Osteoblast (primary cell): ENCODE measurements around the gene ASMT. TPM values are rescaled to one million over a fixed set of nuclear protein-coding genes. Genes with fewer than 3 reads are reported as not detected.

Source experiments
- DNase-seq: peaks from one replicate; pipeline ENCODE4 v3.0.0; 2011; ENCODE audit warnings: low spot score, mixed read lengths; ENCODE audit not compliant: insufficient read length; ENCODE audit errors: missing footprints
- H2AFZ ChIP-seq: 2 replicates; pipeline ENCODE4 v1.6.0; 2011; ENCODE audit warnings: mild to moderate bottlenecking, low read length
- H3K27ac ChIP-seq: 2 replicates; pipeline ENCODE4 v1.5.1; 2011; ENCODE audit warnings: mild to moderate bottlenecking, low read depth, low read length, moderate library complexity
- H3K27me3 ChIP-seq: 2 replicates; pipeline ENCODE4 v1.6.0; 2012; ENCODE audit warnings: mild to moderate bottlenecking, control low read depth, inconsistent platforms, low read length, moderate library complexity; ENCODE audit not compliant: insufficient read depth
- H3K36me3 ChIP-seq: 2 replicates; pipeline ENCODE4 v1.5.1; 2011; ENCODE audit warnings: mild to moderate bottlenecking, low read length, control low read depth, moderate library complexity; ENCODE audit not compliant: insufficient read depth
- H3K4me1 ChIP-seq: 2 replicates; pipeline ENCODE4 v1.5.1; 2011; ENCODE audit warnings: mild to moderate bottlenecking, low read length, control low read depth, moderate library complexity; ENCODE audit not compliant: insufficient read depth
- H3K4me2 ChIP-seq: 2 replicates; pipeline ENCODE4 v1.6.0; 2011; ENCODE audit warnings: mild to moderate bottlenecking, low read length; ENCODE audit not compliant: insufficient read depth
- H3K4me3 ChIP-seq: fragments of 200-600 bp; sonication (generic); 3 replicates; pipeline ENCODE4 v1.5.1; 2012; ENCODE audit warnings: mild to moderate bottlenecking, low read length, inconsistent platforms; ENCODE audit not compliant: insufficient read depth
- H3K79me2 ChIP-seq: 2 replicates; pipeline ENCODE4 v1.6.0; 2012; ENCODE audit warnings: mild to moderate bottlenecking, low read length, control low read depth, inconsistent platforms; ENCODE audit not compliant: insufficient read depth
- H3K9me3 ChIP-seq: 2 replicates; pipeline ENCODE4 v1.5.1; 2011; ENCODE audit warnings: low read depth, low read length, control low read depth
- H4K20me1 ChIP-seq: 2 replicates; pipeline ENCODE4 v1.6.0; 2012; ENCODE audit warnings: mild to moderate bottlenecking, low read length, control low read depth; ENCODE audit not compliant: insufficient read depth
- total RNA-seq: library from RNA; depleted of rRNA; stranded (reverse); fragments of >200 nt; gene quantifications from 2 replicates; pipeline ENCODE4 v1.2.3, GENCODE V29; 2012
- TF ChIP-seq, protein P1 (sequence below): IDR thresholded peaks from 2 replicates; pipeline ENCODE4 v1.5.1; 2011; ENCODE audit warnings: mild to moderate bottlenecking, low read depth, low read length, moderate library complexity; ENCODE audit errors: extremely low read depth

Gene ASMT
- total RNA-seq, 1 donor = 0.36 TPM

DNA sequence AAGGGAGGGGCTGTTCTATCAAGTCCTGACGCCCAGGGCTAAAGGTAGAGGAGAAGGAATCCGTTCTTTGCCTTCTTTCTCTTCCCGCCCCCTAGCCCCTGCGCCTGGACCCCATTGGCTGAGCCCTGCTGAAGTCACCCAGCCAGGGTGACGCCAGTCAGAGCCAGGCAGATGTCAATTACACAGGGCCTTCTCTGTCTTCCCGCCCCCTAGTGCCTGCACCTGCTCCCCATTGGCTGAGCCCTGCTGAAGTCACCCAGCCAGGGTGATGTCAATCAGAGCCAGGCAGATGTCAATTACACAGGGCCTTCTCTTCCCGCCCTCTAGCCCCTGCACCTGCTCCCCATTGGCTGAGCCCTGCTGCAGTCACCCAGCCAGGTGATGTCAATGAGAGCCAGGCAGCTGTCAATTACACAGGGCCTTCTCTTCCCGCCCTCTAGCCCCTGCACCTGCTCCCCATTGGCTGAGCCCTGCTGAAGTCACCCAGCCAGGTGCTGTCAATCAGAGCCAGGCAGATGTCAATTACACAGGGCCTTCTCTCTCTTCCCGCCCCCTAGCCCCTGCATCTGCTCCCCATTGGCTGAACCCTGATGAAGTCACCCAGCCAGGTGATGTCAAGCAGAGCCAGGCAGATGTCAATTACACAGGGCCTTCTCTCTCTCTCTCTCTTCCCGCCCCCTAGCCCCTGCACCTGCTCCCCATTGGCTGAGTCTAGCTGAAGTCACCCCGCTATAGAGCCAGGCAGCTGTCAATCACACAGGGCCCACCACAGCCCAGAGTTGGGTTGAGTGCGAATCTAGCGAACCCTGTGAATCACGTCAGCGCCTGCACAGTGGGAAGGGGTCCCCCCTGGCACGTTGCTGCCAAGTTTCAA is 46.4 kb downstream of the ASMT start:
- TF ChIP-seq, protein P1, sequence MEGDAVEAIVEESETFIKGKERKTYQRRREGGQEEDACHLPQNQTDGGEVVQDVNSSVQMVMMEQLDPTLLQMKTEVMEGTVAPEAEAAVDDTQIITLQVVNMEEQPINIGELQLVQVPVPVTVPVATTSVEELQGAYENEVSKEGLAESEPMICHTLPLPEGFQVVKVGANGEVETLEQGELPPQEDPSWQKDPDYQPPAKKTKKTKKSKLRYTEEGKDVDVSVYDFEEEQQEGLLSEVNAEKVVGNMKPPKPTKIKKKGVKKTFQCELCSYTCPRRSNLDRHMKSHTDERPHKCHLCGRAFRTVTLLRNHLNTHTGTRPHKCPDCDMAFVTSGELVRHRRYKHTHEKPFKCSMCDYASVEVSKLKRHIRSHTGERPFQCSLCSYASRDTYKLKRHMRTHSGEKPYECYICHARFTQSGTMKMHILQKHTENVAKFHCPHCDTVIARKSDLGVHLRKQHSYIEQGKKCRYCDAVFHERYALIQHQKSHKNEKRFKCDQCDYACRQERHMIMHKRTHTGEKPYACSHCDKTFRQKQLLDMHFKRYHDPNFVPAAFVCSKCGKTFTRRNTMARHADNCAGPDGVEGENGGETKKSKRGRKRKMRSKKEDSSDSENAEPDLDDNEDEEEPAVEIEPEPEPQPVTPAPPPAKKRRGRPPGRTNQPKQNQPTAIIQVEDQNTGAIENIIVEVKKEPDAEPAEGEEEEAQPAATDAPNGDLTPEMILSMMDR = no peak
- no peaks in the 10 kb centered on the region for H3K9me3 ChIP-seq
- H4K20me1 ChIP-seq = no peaks in the 10 kb centered on the region
- DNase-seq = peak; percentile 46
- no peaks in the 10 kb centered on the region for H3K79me2 ChIP-seq
- H2AFZ ChIP-seq = no peak overlapping the region
- no peak overlapping the region for H3K4me3 ChIP-seq
- no peaks in the 10 kb centered on the region for H3K36me3 ChIP-seq
- no peaks in the 10 kb centered on the region for H3K4me1 ChIP-seq
- H3K4me2 ChIP-seq = no peak overlapping the region
- no peak overlapping the region for H3K27ac ChIP-seq
- H3K27me3 ChIP-seq = no peaks in the 10 kb centered on the region

DNA sequence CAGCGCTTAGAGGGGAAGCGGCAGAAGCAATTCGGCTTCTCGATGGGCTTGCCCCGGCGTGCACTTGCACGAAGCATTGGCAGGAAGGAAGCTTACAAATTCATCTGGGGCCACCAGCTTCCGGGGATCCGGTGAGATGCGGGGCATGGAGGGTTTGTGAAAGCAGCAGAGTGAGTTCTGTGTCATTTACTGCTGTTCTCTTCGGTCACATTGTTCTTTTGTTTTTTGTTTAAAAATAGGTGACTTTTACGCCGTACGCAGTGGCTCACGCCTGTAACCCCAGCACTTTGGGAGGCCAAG is 47.0 kb downstream of the ASMT start:
- H3K9me3 ChIP-seq = no peaks in the 10 kb centered on the region
- H3K4me1 ChIP-seq = no peaks in the 10 kb centered on the region
- no peaks in the 10 kb centered on the region for H3K27me3 ChIP-seq
- no peaks in the 10 kb centered on the region for H3K36me3 ChIP-seq
- no peaks in the 10 kb centered on the region for H3K79me2 ChIP-seq
- TF ChIP-seq, protein P1 = no peak
- H3K4me3 ChIP-seq = no peak overlapping the region
- no peaks in the 10 kb centered on the region for H4K20me1 ChIP-seq
- no peak overlapping the region for H3K27ac ChIP-seq
- no peak overlapping the region for H3K4me2 ChIP-seq
- H2AFZ ChIP-seq = no peak overlapping the region
- no peak for DNase-seq

DNA sequence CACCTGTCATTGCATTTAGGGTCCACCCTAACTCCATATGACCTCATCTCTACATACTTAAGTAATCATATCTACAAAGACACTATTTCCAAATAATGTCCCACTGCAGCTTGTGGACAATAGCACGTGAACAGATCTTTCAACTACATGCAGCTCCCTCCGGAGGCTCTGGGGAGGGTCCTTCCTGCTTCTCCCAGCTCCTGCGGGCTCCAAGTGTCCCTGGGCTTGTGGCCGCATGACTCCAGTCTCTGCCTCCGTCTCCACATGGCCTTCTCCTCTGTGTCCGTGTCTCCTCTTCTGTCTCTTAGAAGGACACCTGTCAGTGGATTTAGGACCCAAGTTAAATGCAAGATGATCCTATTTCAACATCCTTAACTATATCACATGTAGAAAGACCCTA is 52.7 kb downstream of the ASMT start:
- Histone ChIP-seq H2AFZ (no peak overlapping the region), H3K79me2 (no peaks in the 10 kb centered on the region), H3K4me2 (no peak overlapping the region), H3K27ac (no peak overlapping the region), H3K36me3 (no peaks in the 10 kb centered on the region), H3K4me3 (no peak overlapping the region), H3K4me1 (no peaks in the 10 kb centered on the region), H3K9me3 (no peaks in the 10 kb centered on the region), H4K20me1 (no peaks in the 10 kb centered on the region), H3K27me3 (no peaks in the 10 kb centered on the region)
- TF ChIP-seq, protein P1 = no peak
- DNase-seq = no peak

DNA sequence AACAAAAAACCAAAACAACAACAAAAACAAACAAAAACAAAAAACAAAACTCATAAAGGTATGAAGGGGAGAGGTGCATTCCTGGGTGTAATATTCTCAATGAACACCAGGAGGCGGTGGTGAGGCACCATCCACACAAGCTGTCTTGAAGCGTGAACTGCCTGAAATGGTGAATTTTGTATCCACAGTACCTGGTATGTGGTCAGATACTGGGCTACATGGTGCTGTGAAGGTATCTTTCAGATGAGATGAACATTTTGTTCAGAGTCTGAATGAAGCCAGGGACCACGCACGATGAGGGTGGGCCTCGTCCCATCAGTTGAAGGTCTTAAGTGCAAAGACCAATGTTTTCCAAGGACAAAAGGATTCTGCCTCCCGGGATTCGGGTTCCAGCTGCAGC is 58.5 kb downstream of the ASMT start:
- H4K20me1 ChIP-seq = no peaks in the 10 kb centered on the region
- H2AFZ ChIP-seq = no peak overlapping the region
- H3K36me3 ChIP-seq = no peaks in the 10 kb centered on the region
- H3K4me2 ChIP-seq = no peak overlapping the region
- H3K9me3 ChIP-seq = no peaks in the 10 kb centered on the region
- no peaks in the 10 kb centered on the region for H3K27me3 ChIP-seq
- no peak overlapping the region for H3K27ac ChIP-seq
- TF ChIP-seq, protein P1 = peak; percentile 67
- no peaks in the 10 kb centered on the region for H3K4me1 ChIP-seq
- peak; percentile 57 for DNase-seq
- H3K4me3 ChIP-seq = no peak overlapping the region
- no peaks in the 10 kb centered on the region for H3K79me2 ChIP-seq
